Measurements from ENCODE around the gene CXorf49B. TPM values are rescaled to one million over a fixed set of nuclear protein-coding genes. Genes with fewer than 3 reads are reported as not detected.
"Not testable (repeated sequence)": the region's sequence is repeated elsewhere in the genome, so short reads cannot be mapped to it uniquely, and the experiment has no call there.

Gene CXorf49B
- total RNA-seq, 2 experiments from 2014 or later = not detected

GRCh38 chrX:71783569-71784347 lies 20.6 kb downstream of the CXorf49B start:
- H3K27ac Mint-ChIP-seq; H3K4me3 Mint-ChIP-seq; H3K27me3 Mint-ChIP-seq; H3K9me3 Mint-ChIP-seq; CTCF ChIA-PET; POLR2A ChIA-PET; H3K4me1 Mint-ChIP-seq; DNase-seq; H3K36me3 Mint-ChIP-seq (ENCODE audit: low read depth): not testable (repeated sequence)

- POLR2A ChIA-PET; H3K36me3 Mint-ChIP-seq (ENCODE audit: low read depth); H3K27me3 Mint-ChIP-seq; DNase-seq; H3K4me3 Mint-ChIP-seq; H3K27ac Mint-ChIP-seq; H3K4me1 Mint-ChIP-seq; CTCF ChIA-PET; H3K9me3 Mint-ChIP-seq: not testable (repeated sequence)
Observed at GRCh38 chrX:71784348-71784983, 21.3 kb downstream of the CXorf49B start.

GRCh38 chrX:71806450-71806849 lies 43.3 kb downstream of the CXorf49B start:
- H3K36me3 Mint-ChIP-seq (ENCODE audit: low read depth); CTCF ChIA-PET; POLR2A ChIA-PET; H3K27ac Mint-ChIP-seq; DNase-seq; H3K4me3 Mint-ChIP-seq; H3K4me1 Mint-ChIP-seq; H3K9me3 Mint-ChIP-seq; H3K27me3 Mint-ChIP-seq: not testable (repeated sequence)

GRCh38 chrX:71809886-71810285 lies 46.7 kb downstream of the CXorf49B start:
- Mint-ChIP-seq H3K4me3 (no peak overlapping the region), H3K27me3 (no peaks in the 10 kb centered on the region), H3K4me1 (no peaks in the 10 kb centered on the region), H3K27ac (no peak overlapping the region), H3K36me3 (ENCODE audit: low read depth) (no peaks in the 10 kb centered on the region), H3K9me3 (no peaks in the 10 kb centered on the region)
- CTCF ChIA-PET = no interaction called here
- DNase-seq = no peak
- POLR2A ChIA-PET = no interaction called here

GRCh38 chrX:71814123-71814912 lies 51.2 kb downstream of the CXorf49B start:
- Mint-ChIP-seq H3K27me3 (peaks cover 8% of the 10 kb centered on the region), H3K36me3 (ENCODE audit: low read depth) (no peaks in the 10 kb centered on the region), H3K27ac (no peak overlapping the region), H3K4me3 (no peak overlapping the region), H3K4me1 (no peaks in the 10 kb centered on the region), H3K9me3 (no peaks in the 10 kb centered on the region)
- CTCF ChIA-PET = no interaction called here
- DNase-seq = no peak
- POLR2A ChIA-PET = no interaction called here

GRCh38 chrX:71815121-71815905 lies 52.2 kb downstream of the CXorf49B start:
- ChIA-PET POLR2A (no interaction called here), CTCF (no interaction called here)
- Mint-ChIP-seq H3K4me3 (no peak overlapping the region), H3K36me3 (ENCODE audit: low read depth) (no peaks in the 10 kb centered on the region), H3K27ac (no peak overlapping the region), H3K4me1 (no peaks in the 10 kb centered on the region), H3K9me3 (no peaks in the 10 kb centered on the region), H3K27me3 (peaks cover 10% of the 10 kb centered on the region)
- no peak for DNase-seq

- H3K9me3 Mint-ChIP-seq = no peaks in the 10 kb centered on the region
- no peak overlapping the region for H3K27ac Mint-ChIP-seq
- no peak for DNase-seq
- H3K27me3 Mint-ChIP-seq = peaks cover 10% of the 10 kb centered on the region
- H3K4me1 Mint-ChIP-seq = no peaks in the 10 kb centered on the region
- H3K36me3 Mint-ChIP-seq (ENCODE audit: low read depth) = no peaks in the 10 kb centered on the region
- ChIA-PET CTCF (no interaction called here), POLR2A (no interaction called here)
- no peak overlapping the region for H3K4me3 Mint-ChIP-seq
Observed at GRCh38 chrX:71815906-71816156, 52.7 kb downstream of the CXorf49B start.

Other genes starting within 250 kb of the CXorf49B start
- gene OGT, start 230.2 kb upstream of the CXorf49B start, total RNA-seq = 100 to 1,000 TPM; 345 to 362 TPM
- 1 to 10 TPM; 4.7 to 5.9 TPM for gene GCNA, start 184.9 kb upstream of the CXorf49B start, total RNA-seq
- 10 to 100 TPM; 68.2 to 73.5 TPM for gene CXCR3, start 144.8 kb upstream of the CXorf49B start, total RNA-seq
- not detected for gene CXorf49, start 45.1 kb upstream of the CXorf49B start, total RNA-seq
- 1 to 10 TPM in 1 of 2 experiments, under 1 TPM in 1; 1.00 to 1.1 TPM for gene NHSL2, start 147.5 kb downstream of the CXorf49B start, total RNA-seq

All from activated CD4-positive, alpha-beta T cell treated with anti-CD3 and anti-CD28 coated beads, Interleukin-2, amount 10 ng/mL, durations not matched to agents 7 days and 5 days (primary cell).